Putamen (tissue), 1 donor: ENCODE data around the gene PRDX4.
"Not testable (repeated sequence)": the region's sequence is repeated elsewhere in the genome, so short reads cannot be mapped to it uniquely, and the experiment has no call there.

Experiments used
- DNase-seq: peaks from one replicate; pipeline ENCODE4 v3.0.0-alpha.2; 2016; ENCODE audit warnings: low spot score

The PRDX4 gene

DNA sequence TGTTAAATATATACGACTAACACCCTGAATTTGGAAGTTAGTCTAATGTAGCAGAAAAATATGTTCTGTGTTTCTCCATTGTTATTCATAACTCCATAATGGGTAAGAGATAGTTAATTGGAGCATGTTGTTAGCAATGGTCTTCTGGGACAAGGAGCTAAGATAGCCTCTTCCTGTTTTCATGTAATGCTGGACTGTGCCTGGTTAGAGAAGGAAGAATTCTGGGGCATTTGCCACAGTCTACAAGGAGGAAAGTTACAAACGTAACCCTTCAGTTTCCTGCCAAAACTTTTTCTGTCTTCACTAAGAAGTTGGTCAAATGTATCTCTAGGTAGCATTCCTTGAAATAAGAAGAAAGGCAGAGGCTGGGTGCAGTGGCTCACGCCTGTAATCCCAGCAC lies 5.8 kb downstream of the PRDX4 start:
- DNase-seq: no peak

- not testable (repeated sequence) for DNase-seq
Observed at GRCh38 chrX:23676486-23676885, 9.2 kb downstream of the PRDX4 start.

GRCh38 chrX:23692166-23692565 lies 24.9 kb downstream of the PRDX4 start:
- DNase-seq: no peak

DNA sequence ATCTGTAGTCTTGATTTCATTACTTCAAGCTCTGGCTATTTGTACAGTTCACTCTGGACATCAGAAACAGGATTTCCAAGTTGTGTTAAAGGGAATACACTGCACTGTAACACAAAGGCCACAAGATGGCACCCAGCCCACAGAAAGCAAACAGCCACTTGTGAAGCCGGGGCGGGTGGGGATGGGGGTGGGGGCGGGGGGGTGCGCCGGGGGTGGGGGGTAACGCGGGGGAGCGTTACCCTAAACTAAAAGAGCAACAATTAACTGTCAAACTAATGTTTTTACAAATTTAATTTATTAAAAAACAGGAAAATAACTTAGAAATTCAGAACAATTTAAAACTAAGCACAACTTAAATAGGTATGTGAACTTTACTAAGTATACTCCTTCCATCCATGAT lies 27.3 kb downstream of the PRDX4 start:
- DNase-seq: peak; percentile 24

- peak; percentile 10 for DNase-seq
Observed at GRCh38 chrX:23699636-23700194, 32.4 kb downstream of the PRDX4 start.

DNA sequence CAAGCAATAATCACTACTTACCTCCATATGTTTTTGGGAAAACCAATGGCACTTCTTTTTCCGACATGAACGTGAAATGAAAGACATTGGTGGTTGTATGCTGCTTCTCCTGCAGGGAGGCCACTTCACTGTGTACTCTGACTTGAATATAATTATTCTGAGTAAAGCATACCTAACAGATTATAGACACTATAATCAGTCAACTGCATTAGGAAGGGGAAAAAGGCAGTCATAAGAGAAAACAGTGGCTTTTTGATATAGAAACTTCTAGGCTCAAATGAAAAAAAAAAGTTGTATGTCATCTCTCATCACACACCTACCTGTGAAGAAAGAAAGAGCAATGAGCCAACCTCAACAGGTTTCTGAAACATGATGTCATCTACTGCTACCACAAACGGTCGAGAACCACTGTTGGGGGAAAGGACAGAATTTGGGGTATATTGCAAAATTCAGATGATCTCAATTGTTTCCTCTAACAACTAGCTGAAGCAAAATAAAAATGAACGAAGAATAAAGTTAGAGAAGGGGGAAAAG lies 37.4 kb downstream of the PRDX4 start:
- DNase-seq: no peak

DNA sequence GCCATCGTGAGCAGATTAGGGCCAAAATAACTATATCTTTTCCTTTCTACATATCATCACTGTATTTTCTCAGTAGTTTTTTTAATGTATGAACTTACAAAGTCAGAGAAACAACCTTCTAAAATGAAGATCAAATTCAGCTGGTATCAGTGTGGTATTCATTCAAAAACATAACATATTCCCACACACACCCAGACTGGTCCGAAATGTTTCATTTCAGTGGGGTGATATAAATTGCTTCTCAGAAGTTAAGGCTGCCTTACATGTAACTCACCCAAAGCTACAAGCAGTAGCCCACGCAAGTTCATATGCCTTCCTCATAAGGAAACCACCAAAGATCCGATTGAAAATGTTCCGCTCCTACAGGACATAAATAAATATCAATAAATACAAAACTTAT lies 37.9 kb downstream of the PRDX4 start:
- DNase-seq: no peak

GRCh38 chrX:23720117-23720677 lies 52.9 kb downstream of the PRDX4 start:
- DNase-seq: no peak

DNA sequence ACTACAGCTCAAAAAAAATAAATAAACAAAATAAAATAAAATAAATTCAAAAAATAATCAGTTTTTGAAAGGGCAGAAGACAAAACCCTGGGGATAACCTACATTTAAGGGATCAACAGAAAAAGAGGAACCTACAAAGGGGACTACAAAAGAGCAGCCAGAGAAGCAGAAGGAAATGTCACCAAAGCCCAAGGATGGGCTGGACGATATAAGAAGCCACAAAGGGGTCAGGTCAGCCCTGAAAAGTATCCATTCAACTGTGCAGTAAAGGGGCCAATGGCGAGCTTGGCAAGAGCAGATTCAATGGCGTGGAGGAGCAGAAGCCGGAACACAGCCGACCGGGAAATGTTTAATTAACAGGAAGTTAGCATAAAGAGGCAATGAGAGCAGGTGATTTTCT lies 58.9 kb downstream of the PRDX4 start:
- no peak for DNase-seq

GRCh38 chrX:23727206-23727605 lies 59.9 kb downstream of the PRDX4 start:
- no peak for DNase-seq

DNA sequence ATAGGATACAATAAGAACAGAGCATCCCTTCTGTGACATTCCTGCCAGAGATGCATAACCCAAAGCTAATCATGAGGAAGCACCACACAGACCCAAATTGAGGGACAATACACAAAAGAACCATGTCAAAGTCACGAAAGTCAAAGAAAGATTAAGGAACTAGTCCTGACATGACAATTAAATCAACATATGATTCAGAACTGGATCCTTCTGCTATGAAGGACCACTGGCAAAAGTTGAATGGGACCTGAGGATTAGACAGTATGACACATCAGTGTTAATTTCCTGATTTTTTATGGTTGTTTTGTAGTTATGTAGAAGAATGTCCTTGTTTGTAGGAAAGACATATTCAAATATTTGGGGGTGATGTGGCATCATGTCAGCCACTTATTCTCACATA lies 61.9 kb downstream of the PRDX4 start:
- no peak for DNase-seq

- no peak for DNase-seq
Observed at GRCh38 chrX:23731951-23732350, 64.7 kb downstream of the PRDX4 start.

- no peak for DNase-seq
Observed at GRCh38 chrX:23732704-23733103, 65.4 kb downstream of the PRDX4 start.
